Activated CD8-positive, alpha-beta memory T cell treated with anti-CD3 and anti-CD28 coated beads, Interleukin-2, amount 50 U/mL, for 48 hours (primary cell): Measurements from ENCODE around the gene TRMT112.

Experiments used
- DNase-seq: peaks from one replicate; pipeline ENCODE4 v3.0.0-alpha.2; 2020

The TRMT112 gene

GRCh38 chr11:64349404-64349803 is 32.0 kb upstream of the TRMT112 start:
- DNase-seq: no peak

GRCh38 chr11:64349025-64349387 is 31.6 kb upstream of the TRMT112 start:
- no peak for DNase-seq

GRCh38 chr11:64348383-64349024 is 31.1 kb upstream of the TRMT112 start:
- DNase-seq: no peak

DNA sequence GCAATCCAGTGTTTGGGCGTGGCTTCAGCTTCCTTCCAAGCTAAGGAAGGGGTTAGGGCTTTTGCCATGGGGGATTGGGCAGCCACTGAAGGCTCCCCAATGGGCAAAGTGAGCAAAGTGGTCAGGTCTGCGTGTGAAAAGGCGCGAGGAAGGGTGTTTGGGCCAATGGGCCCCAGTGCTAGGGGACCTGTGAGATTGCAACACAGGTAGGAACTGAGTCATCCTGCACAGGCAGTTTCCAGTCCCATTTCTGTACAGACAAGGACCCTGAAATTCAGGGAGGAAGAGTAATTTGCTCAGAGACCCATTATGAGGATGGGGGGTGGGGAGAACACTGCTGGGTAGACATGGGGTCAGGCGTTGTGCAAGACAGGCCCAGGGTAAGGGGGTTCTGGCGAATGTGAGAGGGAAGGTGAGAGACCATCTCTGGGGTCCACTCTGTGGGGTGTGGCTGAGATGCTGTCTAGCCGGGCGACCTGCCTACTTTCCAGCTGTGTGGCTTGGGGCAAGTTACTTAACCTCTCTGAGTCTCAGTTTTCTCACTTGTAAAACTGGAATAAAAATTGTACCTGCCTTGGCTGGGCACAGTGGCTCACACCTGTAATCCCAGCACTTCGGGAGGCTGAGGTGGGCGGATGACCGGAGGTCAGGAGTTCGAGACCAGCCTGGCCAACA is 30.0 kb upstream of the TRMT112 start:
- no peak for DNase-seq

- no peak for DNase-seq
Measured at GRCh38 chr11:64344787-64345186, 27.4 kb upstream of the TRMT112 start.

DNA sequence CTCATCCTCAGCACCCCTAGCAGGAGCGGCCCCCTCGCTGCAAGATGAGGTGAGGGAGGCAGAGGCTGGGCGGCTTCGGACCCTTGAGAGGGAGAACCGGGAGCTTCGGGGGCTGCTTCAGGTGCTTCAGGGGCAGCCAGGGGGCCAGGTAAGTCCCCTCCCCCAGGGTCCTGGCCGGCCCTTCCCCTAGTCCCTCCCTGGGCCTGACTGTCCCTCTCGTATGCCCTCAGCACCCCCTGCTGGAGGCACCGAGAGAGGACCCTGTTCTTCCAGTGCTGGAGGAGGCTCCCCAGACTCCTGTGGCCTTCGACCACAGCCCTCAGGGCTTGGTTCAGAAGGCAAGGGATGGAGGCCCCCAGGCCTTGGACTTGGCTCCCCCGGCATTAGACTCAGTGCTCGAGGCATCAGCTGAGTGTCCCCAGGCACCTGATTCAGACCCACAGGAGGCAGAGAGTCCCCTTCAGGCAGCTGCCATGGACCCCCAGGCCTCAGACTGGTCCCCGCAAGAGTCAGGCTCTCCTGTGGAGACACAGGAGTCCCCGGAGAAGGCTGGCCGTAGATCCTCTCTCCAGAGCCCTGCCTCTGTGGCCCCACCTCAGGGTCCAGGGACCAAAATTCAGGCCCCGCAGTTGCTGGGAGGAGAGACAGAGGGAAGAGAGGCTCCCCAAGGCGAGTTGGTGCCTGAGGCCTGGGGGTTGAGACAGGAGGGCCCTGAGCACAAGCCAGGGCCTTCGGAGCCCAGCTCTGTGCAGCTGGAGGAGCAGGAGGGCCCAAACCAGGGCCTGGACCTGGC is 26.6 kb upstream of the TRMT112 start:
- DNase-seq: no peak

DNA sequence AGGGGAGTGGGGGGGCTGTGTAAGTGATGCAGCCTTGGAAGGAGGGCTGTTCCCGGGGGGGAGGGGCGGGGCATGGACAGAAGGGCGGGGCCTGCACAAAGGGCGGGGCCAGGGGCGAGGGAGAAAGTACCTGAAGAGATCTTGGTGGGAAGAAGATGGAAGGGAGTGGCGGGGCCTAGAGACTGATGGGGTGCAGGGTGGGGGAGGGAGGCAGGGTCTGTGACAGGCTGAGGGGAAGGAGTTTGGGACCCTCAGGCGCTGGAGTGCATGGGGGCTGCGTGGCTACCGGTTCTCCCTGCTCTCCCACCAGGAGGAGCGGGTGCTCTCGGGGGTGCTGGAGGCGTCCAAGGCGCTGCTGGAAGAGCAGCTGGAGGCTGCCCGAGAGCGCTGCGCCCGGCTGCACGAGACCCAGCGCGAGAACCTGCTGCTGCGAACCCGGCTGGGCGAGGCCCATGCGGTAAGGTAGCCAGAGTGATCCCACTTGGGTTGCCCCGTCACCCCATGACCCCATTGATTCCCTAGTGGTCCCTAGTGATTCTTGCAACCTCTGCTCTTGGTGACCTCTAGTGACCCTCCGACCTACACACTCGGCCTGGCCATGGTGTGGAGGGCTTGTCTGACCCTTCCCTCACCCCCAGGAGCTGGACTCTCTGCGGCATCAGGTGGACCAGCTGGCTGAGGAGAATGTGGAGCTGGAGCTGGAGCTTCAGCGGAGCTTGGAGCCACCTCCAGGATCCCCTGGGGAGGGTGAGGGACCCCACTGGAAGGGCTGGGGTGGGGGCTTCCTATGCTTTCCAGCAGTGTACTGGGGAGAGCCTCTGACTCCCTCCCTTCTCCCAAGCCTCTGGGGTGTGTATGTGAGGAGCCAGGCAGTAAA is 25.7 kb upstream of the TRMT112 start:
- DNase-seq: no peak

DNA sequence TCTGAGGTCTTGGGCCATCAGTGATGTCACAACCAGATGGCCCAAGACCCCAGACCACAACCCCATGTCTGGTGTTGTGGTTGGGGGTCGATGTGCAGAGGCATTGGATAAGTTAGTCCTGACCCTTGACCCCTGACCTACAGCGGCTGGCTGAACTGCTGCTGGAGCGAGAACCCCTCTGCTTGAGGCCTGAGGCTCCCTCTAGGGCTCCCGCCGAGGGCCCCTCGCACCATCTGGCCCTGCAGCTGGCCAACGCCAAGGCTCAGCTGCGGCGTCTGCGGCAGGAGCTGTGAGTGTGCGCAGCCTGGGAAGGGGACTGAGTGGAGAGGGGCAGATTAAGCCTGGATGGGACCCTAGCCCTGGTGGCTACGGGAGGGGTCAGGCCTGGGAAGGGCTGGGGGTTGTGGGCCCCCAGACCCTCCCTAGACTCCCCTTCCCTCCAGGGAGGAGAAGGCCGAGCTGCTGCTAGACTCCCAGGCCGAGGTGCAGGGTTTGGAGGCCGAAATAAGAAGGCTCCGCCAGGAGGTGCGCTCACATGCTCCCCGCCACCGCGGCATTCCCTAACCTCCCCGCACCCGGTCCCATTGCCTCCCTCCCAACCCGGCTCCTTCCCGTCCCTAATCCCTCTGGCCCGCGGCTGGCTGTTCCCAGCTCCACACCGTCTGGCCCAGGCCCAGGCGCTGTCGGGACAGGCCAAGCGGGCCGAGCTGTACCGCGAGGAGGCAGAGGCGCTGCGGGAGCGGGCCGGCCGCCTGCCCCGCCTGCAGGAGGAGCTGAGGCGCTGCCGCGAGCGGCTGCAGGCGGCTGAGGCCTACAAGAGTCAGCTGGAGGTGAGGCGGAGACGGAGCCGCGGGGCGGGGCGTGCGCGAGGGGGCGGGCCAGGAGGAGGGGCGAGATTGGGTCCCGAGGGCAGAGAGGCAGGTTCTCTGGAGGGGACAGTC is 24.8 kb upstream of the TRMT112 start:
- DNase-seq: peak; percentile 98

GRCh38 chr11:64341429-64341828 is 24.1 kb upstream of the TRMT112 start:
- DNase-seq: no peak

GRCh38 chr11:64340671-64341335 is 23.4 kb upstream of the TRMT112 start:
- DNase-seq: peak; percentile 96

DNA sequence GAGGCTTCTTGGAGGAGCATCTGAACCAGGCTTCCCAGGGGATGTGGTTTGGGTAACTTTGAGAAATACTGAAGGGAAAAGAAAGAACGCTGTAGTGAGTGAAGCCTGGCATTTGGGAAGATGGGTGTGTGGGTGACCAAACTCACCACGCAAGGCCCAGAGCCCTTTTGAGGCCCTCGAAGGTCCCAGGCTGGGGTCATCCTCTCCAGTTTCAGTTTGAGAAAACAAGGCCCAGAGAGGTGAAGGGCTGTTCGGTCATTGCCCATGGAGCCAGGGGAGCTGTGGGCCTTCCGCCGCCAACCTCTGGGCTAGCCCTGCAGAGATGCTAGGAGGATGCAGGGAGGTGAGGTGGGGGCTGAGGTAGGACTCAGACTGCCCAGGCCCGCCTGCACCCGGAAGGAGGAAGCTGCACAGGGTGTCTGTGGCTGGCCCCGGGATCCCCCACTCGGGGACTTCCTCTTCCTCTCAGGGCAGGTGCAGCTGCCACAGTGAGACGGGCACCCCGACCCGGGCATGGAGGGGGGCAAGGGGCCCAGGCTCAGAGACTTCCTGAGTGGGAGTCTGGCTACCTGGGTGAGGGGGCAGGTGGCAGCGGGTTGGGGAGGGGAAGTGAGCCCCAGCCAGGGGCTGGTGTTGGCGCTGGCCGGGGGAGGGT is 22.5 kb upstream of the TRMT112 start, which contains the start of gene CCDC88B:
TSS of gene CCDC88B (plus strand) at position 451 of the 655 bp plus-strand sequence. CDS start at position 514, 63 bp downstream.
- DNase-seq: peak; percentile 86

DNA sequence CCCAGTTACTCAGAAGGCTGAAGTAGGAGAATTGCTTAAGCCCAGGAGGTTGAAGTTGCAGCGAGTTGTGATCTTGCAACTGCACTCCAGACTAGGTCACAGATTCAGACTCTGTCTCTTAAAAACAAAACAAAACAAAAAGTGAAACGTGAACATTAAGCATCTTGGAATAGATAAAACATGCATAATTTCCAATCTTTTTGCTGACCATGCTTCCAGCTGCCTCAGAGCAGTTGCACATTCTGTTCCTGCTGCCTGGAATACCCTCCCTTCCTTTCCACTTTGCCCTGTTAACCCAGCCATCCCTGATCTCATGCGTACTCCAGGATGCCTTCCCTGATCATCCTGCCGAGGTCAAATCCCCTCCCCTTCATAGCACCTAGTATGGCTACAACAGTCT is 21.9 kb upstream of the TRMT112 start:
- DNase-seq: no peak

GRCh38 chr11:64338716-64339115 is 21.4 kb upstream of the TRMT112 start:
- no peak for DNase-seq

DNA sequence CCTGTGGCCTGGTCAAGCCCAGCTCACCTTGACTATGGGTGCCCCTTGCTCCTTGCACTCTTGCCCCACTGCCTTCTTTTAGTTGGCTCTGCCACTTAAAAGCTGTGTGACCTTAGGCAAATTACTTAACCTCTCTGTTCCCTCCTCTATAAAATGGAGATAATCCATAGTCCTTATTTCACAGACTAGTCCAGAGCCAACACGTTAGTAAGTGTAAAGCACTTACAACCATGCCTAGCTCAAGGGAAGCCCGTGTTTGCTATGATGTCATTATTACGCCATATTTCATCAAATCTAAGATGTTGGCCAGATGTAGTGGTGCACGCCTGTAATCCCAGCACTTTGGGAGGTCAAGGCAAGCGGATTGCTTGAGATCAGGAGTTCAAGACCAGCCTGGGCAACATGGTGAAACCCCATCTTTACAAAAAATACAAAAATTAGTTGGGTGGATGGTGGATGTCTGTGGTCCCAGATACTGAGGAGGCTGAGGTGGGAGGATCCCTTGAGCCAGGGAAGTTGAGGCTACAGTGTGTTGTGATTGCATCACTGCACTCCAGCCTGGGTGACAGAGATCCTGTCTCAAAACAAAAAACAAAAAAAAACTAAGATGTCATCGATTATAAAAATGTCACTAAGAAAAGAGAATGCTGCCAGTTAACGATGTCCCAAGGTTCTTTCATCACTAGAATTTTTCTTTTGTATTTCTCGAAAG is 20.3 kb upstream of the TRMT112 start:
- DNase-seq: no peak

- peak; percentile 80 for DNase-seq
Measured at GRCh38 chr11:64334764-64335735, 17.7 kb upstream of the TRMT112 start.

GRCh38 chr11:64333556-64333955 is 16.2 kb upstream of the TRMT112 start:
- DNase-seq: no peak

- DNase-seq: peak; percentile 87
Measured at GRCh38 chr11:64331569-64332371, 14.4 kb upstream of the TRMT112 start.

DNA sequence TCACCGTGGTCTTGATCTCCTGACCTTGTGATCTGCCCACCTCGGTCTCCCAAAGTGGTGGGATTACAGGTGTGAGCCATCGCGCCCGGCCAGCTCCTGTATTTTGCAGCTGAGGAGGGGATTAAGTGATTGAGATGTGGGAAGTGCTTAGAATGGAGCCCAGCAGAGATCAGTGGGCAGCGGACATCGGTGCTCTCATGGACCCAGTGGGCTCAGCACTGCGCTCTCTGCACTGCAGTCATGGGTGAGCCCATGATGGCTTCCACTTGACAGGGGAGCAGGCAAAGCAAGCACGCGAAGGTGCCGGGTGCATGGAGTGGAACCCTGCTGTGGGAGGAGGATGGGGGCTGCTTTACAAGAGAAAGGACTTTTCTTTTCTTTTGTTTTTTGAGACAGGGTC is 13.5 kb upstream of the TRMT112 start:
- DNase-seq: no peak
